ENCODE measurements around the gene LRRTM2. TPM values are rescaled to one million over a fixed set of nuclear protein-coding genes. Genes with fewer than 3 reads are reported as not detected.

LRRTM2 gene
- total and polyA plus RNA-seq, 4 donors, result 0.04 to 1.9 (median 0.12) TPM

- ATAC-seq (ENCODE audit: insufficient read depth, low FRiP score), result no peak
Observed at GRCh38 chr5:138905541-138905940, 30.4 kb upstream of the LRRTM2 start.

GRCh38 chr5:138903130-138903775 is 28.1 kb upstream of the LRRTM2 start:
- H3K27ac ChIP-seq (ENCODE audit: low read depth in 1 of 2, low read length in 1 of 2), result peak overlapping the region in 1 of 2 donors; percentile 86
- no peak for ATAC-seq (ENCODE audit: insufficient read depth, low FRiP score)
- no peaks in the 10 kb centered on the region for H3K9me3 ChIP-seq (ENCODE audit: control insufficient read depth in 4 of 4, insufficient read depth in 3 of 4, low read length in 3 of 4)
- H3K27me3 ChIP-seq (ENCODE audit: control insufficient read depth in 3 of 3, insufficient read depth in 3 of 3, low read length in 2 of 3), result no peaks in the 10 kb centered on the region
- DNase-seq, result no peak
- H3K4me1 ChIP-seq (ENCODE audit: control insufficient read depth in 5 of 5, insufficient read depth in 5 of 5, low read length in 5 of 5), result peaks cover 0 to 12% (median 0%) of the 10 kb centered on the region in 5 donors
- TF ChIP-seq CTCF (IDR thresholded peaks at IDR 0.05; ENCODE audit: control extremely low read depth, extremely low read depth), result no peak
- WGBS, 2 donors, result 79 to 82% methylated on average over 10 of the region's 10 CpGs
- no peak overlapping the region for H3K4me3 ChIP-seq
- no peak overlapping the region for H3K9ac ChIP-seq (ENCODE audit: insufficient read depth in 1 of 2, low read length in 2 of 2)
- peaks cover 9 to 43% (median 18%) of the 10 kb centered on the region in 4 donors for H3K36me3 ChIP-seq (ENCODE audit: control insufficient read depth in 4 of 4, insufficient read depth in 4 of 4, low read length in 4 of 4)

More at GRCh38 chr5:138905541-138905940, 30.4 kb upstream of the LRRTM2 start:
- no peak for TF ChIP-seq CTCF (IDR thresholded peaks at IDR 0.05; ENCODE audit: control extremely low read depth, extremely low read depth)
- Histone ChIP-seq H3K9ac (ENCODE audit: insufficient read depth in 1 of 2, low read length in 2 of 2) (no peak overlapping the region), H3K4me3 (no peak overlapping the region), H3K4me1 (ENCODE audit: control insufficient read depth in 5 of 5, insufficient read depth in 5 of 5, low read length in 5 of 5) (peaks cover 0 to 9% (median 0%) of the 10 kb centered on the region in 5 donors), H3K36me3 (ENCODE audit: control insufficient read depth in 4 of 4, insufficient read depth in 4 of 4, low read length in 4 of 4) (peaks cover 14 to 38% (median 27%) of the 10 kb centered on the region in 4 donors), H3K27me3 (ENCODE audit: control insufficient read depth in 3 of 3, insufficient read depth in 3 of 3, low read length in 2 of 3) (no peaks in the 10 kb centered on the region), H3K9me3 (ENCODE audit: control insufficient read depth in 4 of 4, insufficient read depth in 3 of 4, low read length in 3 of 4) (no peaks in the 10 kb centered on the region), H3K27ac (ENCODE audit: low read depth in 1 of 2, low read length in 1 of 2) (no peak overlapping the region)
- 84 to 92% methylated on average over 1 of the region's 1 CpG for WGBS, 2 donors
- no peak for DNase-seq

GRCh38 chr5:138901716-138902115 is 26.6 kb upstream of the LRRTM2 start:
- H3K36me3 ChIP-seq (ENCODE audit: control insufficient read depth in 4 of 4, insufficient read depth in 4 of 4, low read length in 4 of 4), result peaks cover 15 to 43% (median 20%) of the 10 kb centered on the region in 4 donors
- TF ChIP-seq CTCF (IDR thresholded peaks at IDR 0.05; ENCODE audit: control extremely low read depth, extremely low read depth), result no peak
- 89 to 98% methylated on average over 2 of the region's 2 CpGs for WGBS, 2 donors

More at GRCh38 chr5:138901716-138902115, 26.6 kb upstream of the LRRTM2 start:
- H3K9ac ChIP-seq (ENCODE audit: insufficient read depth in 1 of 2, low read length in 2 of 2), result no peak overlapping the region
- no peak overlapping the region for H3K4me3 ChIP-seq
- H3K4me1 ChIP-seq (ENCODE audit: control insufficient read depth in 5 of 5, insufficient read depth in 5 of 5, low read length in 5 of 5), result peaks cover 0 to 18% (median 0%) of the 10 kb centered on the region in 5 donors
- DNase-seq (no peak), ATAC-seq (ENCODE audit: insufficient read depth, low FRiP score) (no peak)
- peak overlapping the region in 1 of 2 donors; percentile 22 for H3K27ac ChIP-seq (ENCODE audit: low read depth in 1 of 2, low read length in 1 of 2)
- no peaks in the 10 kb centered on the region for H3K9me3 ChIP-seq (ENCODE audit: control insufficient read depth in 4 of 4, insufficient read depth in 3 of 4, low read length in 3 of 4)
- no peaks in the 10 kb centered on the region for H3K27me3 ChIP-seq (ENCODE audit: control insufficient read depth in 3 of 3, insufficient read depth in 3 of 3, low read length in 2 of 3)
